ENCODE measurements around the gene CHAC1. TPM values are rescaled to one million over a fixed set of nuclear protein-coding genes. Genes with fewer than 3 reads are reported as not detected.

Gene CHAC1
- total RNA-seq, 1 donor, result 30.0 TPM

DNA sequence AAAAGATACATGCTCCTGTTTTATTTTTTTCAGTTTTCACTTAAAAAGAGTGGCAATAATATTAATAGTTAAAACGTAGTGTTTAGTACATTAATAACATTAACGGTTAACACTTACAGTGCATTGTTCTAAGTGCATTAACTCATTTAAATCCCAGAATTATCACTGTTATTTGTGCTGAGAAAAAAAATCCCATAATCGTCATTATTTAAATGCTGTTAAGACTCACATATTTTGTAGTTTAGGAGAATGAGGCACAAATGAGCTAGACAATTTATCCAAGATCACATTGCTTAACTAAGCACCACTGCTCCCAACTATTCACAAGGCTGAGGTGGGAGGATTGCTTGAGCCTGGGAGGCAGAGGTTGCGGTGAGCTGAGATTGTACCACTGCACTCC is 34.9 kb downstream of the CHAC1 start:
- H3K4me1 ChIP-seq (ENCODE audit: insufficient read depth, low read length), result peaks cover 37% of the 10 kb centered on the region

DNA sequence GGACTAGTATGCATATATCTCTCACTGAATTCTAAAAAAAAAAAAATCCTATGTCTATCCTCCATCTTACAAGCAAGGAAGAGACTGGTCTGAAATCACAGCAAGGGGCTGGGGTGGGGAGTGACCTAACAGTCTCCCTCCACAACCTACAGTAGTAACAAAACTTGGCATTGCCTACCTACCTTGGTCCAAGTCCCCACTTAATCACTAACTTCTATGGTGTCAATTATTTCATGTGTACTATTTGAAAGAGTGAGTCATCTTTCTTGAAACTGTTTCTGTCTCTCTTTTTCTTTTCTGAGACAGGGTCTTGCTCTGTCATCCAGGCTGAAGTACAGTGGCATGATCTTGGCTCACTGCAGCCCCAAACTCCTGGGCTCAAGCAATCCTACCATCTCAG is 36.8 kb downstream of the CHAC1 start:
- TF ChIP-seq, protein P1, sequence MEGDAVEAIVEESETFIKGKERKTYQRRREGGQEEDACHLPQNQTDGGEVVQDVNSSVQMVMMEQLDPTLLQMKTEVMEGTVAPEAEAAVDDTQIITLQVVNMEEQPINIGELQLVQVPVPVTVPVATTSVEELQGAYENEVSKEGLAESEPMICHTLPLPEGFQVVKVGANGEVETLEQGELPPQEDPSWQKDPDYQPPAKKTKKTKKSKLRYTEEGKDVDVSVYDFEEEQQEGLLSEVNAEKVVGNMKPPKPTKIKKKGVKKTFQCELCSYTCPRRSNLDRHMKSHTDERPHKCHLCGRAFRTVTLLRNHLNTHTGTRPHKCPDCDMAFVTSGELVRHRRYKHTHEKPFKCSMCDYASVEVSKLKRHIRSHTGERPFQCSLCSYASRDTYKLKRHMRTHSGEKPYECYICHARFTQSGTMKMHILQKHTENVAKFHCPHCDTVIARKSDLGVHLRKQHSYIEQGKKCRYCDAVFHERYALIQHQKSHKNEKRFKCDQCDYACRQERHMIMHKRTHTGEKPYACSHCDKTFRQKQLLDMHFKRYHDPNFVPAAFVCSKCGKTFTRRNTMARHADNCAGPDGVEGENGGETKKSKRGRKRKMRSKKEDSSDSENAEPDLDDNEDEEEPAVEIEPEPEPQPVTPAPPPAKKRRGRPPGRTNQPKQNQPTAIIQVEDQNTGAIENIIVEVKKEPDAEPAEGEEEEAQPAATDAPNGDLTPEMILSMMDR (IDR thresholded peaks at IDR 0.05; ENCODE audit: extremely low read depth, low read depth, low read length), result no peak
- H3K4me2 ChIP-seq (ENCODE audit: insufficient read depth, low read length), result no peak overlapping the region
- no peaks in the 10 kb centered on the region for H3K9me3 ChIP-seq (ENCODE audit: low read depth, low read length)
- no peak for DNase-seq (ENCODE audit: insufficient read length, low spot score, missing footprints)
- peaks cover 2% of the 10 kb centered on the region for H3K79me2 ChIP-seq (ENCODE audit: insufficient read depth, low read length)
- H3K36me3 ChIP-seq (ENCODE audit: insufficient read depth, low read length), result peaks cover 34% of the 10 kb centered on the region
- H3K4me3 ChIP-seq (ENCODE audit: insufficient read depth, low read length), result no peak overlapping the region
- H3K4me1 ChIP-seq (ENCODE audit: insufficient read depth, low read length), result peaks cover 18% of the 10 kb centered on the region
- no peak overlapping the region for H3K27ac ChIP-seq (ENCODE audit: low read depth, low read length)
- H4K20me1 ChIP-seq (ENCODE audit: insufficient read depth, low read length), result no peaks in the 10 kb centered on the region
- no peaks in the 10 kb centered on the region for H3K27me3 ChIP-seq (ENCODE audit: insufficient read depth, low read length)
- no peak overlapping the region for H2AFZ ChIP-seq (ENCODE audit: low read length)

More for the DNA sequence above, 34.9 kb downstream of the CHAC1 start:
- Histone ChIP-seq H3K27ac (ENCODE audit: low read depth, low read length) (no peak overlapping the region), H3K9me3 (ENCODE audit: low read depth, low read length) (no peaks in the 10 kb centered on the region), H4K20me1 (ENCODE audit: insufficient read depth, low read length) (no peaks in the 10 kb centered on the region), H2AFZ (ENCODE audit: low read length) (no peak overlapping the region), H3K79me2 (ENCODE audit: insufficient read depth, low read length) (peaks cover 2% of the 10 kb centered on the region), H3K4me3 (ENCODE audit: insufficient read depth, low read length) (no peak overlapping the region), H3K36me3 (ENCODE audit: insufficient read depth, low read length) (peaks cover 45% of the 10 kb centered on the region), H3K27me3 (ENCODE audit: insufficient read depth, low read length) (no peaks in the 10 kb centered on the region), H3K4me2 (ENCODE audit: insufficient read depth, low read length) (no peak overlapping the region)
- DNase-seq (ENCODE audit: insufficient read length, low spot score, missing footprints), result no peak
- TF ChIP-seq, protein P1 (IDR thresholded peaks at IDR 0.05; ENCODE audit: extremely low read depth, low read depth, low read length), result no peak

- Histone ChIP-seq H3K4me3 (ENCODE audit: insufficient read depth, low read length) (no peak overlapping the region), H3K9me3 (ENCODE audit: low read depth, low read length) (no peaks in the 10 kb centered on the region), H3K4me2 (ENCODE audit: insufficient read depth, low read length) (no peak overlapping the region), H3K79me2 (ENCODE audit: insufficient read depth, low read length) (peaks cover 2% of the 10 kb centered on the region), H3K4me1 (ENCODE audit: insufficient read depth, low read length) (peaks cover 11% of the 10 kb centered on the region), H3K27me3 (ENCODE audit: insufficient read depth, low read length) (no peaks in the 10 kb centered on the region), H3K27ac (ENCODE audit: low read depth, low read length) (no peak overlapping the region), H2AFZ (ENCODE audit: low read length) (no peak overlapping the region), H3K36me3 (ENCODE audit: insufficient read depth, low read length) (peaks cover 39% of the 10 kb centered on the region), H4K20me1 (ENCODE audit: insufficient read depth, low read length) (no peaks in the 10 kb centered on the region)
- no peak for DNase-seq (ENCODE audit: insufficient read length, low spot score, missing footprints)
- TF ChIP-seq, protein P1 (IDR thresholded peaks at IDR 0.05; ENCODE audit: extremely low read depth, low read depth, low read length), result no peak
Observed at GRCh38 chr15:40990789-40991188, 37.5 kb downstream of the CHAC1 start.

GRCh38 chr15:40991355-40991754 is 38.1 kb downstream of the CHAC1 start:
- Histone ChIP-seq H3K79me2 (ENCODE audit: insufficient read depth, low read length) (peaks cover 2% of the 10 kb centered on the region), H3K27me3 (ENCODE audit: insufficient read depth, low read length) (no peaks in the 10 kb centered on the region), H3K36me3 (ENCODE audit: insufficient read depth, low read length) (peaks cover 43% of the 10 kb centered on the region), H3K9me3 (ENCODE audit: low read depth, low read length) (no peaks in the 10 kb centered on the region), H3K27ac (ENCODE audit: low read depth, low read length) (no peak overlapping the region), H3K4me3 (ENCODE audit: insufficient read depth, low read length) (no peak overlapping the region), H3K4me1 (ENCODE audit: insufficient read depth, low read length) (peaks cover 5% of the 10 kb centered on the region), H4K20me1 (ENCODE audit: insufficient read depth, low read length) (no peaks in the 10 kb centered on the region), H2AFZ (ENCODE audit: low read length) (no peak overlapping the region), H3K4me2 (ENCODE audit: insufficient read depth, low read length) (no peak overlapping the region)
- TF ChIP-seq, protein P1 (IDR thresholded peaks at IDR 0.05; ENCODE audit: extremely low read depth, low read depth, low read length), result no peak
- DNase-seq (ENCODE audit: insufficient read length, low spot score, missing footprints), result no peak

Measured in osteoblast (primary cell).